Loucy (cell line): ENCODE data around the gene MYBPC2.

Source experiments
- H2AFZ ChIP-seq: fragments of 200-600 bp; sonication (generic); 2 replicates; pipeline ENCODE4 v1.6.0; 2016; ENCODE audit warnings: antibody characterized with exemption, mild to moderate bottlenecking, low read length, moderate library complexity
- H3F3A ChIP-seq: fragments of 200-600 bp; 2 replicates; pipeline ENCODE4 v1.6.0; 2016; ENCODE audit warnings: antibody characterized with exemption, low read depth, mild to moderate bottlenecking
- H3K27me3 ChIP-seq: fragments of 200-600 bp; sonication (generic); 2 replicates; pipeline ENCODE4 v1.6.1; 2014; ENCODE audit warnings: low read length, mild to moderate bottlenecking; ENCODE audit not compliant: insufficient read depth, poor library complexity, severe bottlenecking
- H3K36me3 ChIP-seq: fragments of 200-600 bp; sonication (generic); 2 replicates; pipeline ENCODE4 v1.6.1; 2016; ENCODE audit warnings: low read length; ENCODE audit not compliant: insufficient read depth
- H3K4me1 ChIP-seq: fragments of 200-600 bp; sonication (generic); 2 replicates; pipeline ENCODE4 v1.5.1; 2014; ENCODE audit warnings: low read length, mild to moderate bottlenecking; ENCODE audit not compliant: insufficient read depth, poor library complexity, severe bottlenecking
- H3K4me2 ChIP-seq: fragments of 200-600 bp; sonication (generic); 2 replicates; pipeline ENCODE4 v1.6.0; 2014; ENCODE audit warnings: antibody characterized with exemption, low read length, low read depth, mild to moderate bottlenecking; ENCODE audit not compliant: poor library complexity, severe bottlenecking
- H3K4me3 ChIP-seq: fragments of 200-600 bp; sonication (generic); 2 replicates; pipeline ENCODE4 v1.5.1; 2014; ENCODE audit warnings: low read length, mild to moderate bottlenecking, mixed read lengths; ENCODE audit not compliant: poor library complexity, severe bottlenecking
- H3K79me2 ChIP-seq: fragments of 200-600 bp; sonication (generic); 2 replicates; pipeline ENCODE4 v1.6.1; 2014; ENCODE audit warnings: low read length; ENCODE audit not compliant: insufficient read depth
- H3K9ac ChIP-seq: fragments of 200-600 bp; sonication (generic); 2 replicates; pipeline ENCODE4 v1.6.0; 2014; ENCODE audit warnings: mild to moderate bottlenecking, low read depth, low read length, moderate library complexity; ENCODE audit not compliant: poor library complexity, severe bottlenecking
- H3K9me2 ChIP-seq: fragments of 200-600 bp; sonication (generic); replicated peaks from 2 replicates; pipeline ENCODE4 v1.6.1; 2016; ENCODE audit warnings: low read depth, low read length, mixed read lengths
- H3K9me3 ChIP-seq: fragments of 200-600 bp; sonication (generic); 2 replicates; pipeline ENCODE4 v1.6.1; 2014; ENCODE audit warnings: mild to moderate bottlenecking, antibody characterized with exemption, low read length, low read depth; ENCODE audit not compliant: insufficient read depth
- H4K20me1 ChIP-seq: fragments of 200-600 bp; sonication (generic); 2 replicates; pipeline ENCODE4 v1.6.0; 2014; ENCODE audit warnings: antibody characterized with exemption, low read length, mild to moderate bottlenecking; ENCODE audit not compliant: insufficient read depth, poor library complexity, severe bottlenecking
- CTCF ChIP-seq: fragments of 200-600 bp; sonication (generic); conservative IDR thresholded peaks from 2 replicates; pipeline ENCODE4 v1.5.1; 2014; ENCODE audit warnings: mild to moderate bottlenecking, antibody characterized with exemption, low read length
- EZH2phosphoT487 ChIP-seq: fragments of 200-600 bp; IDR thresholded peaks from 2 replicates; pipeline ENCODE4 v1.6.1; 2018; ENCODE audit warnings: antibody characterized with exemption, mild to moderate bottlenecking, moderate library complexity, borderline replicate concordance

Gene MYBPC2

GRCh38 chr19:50415661-50416033 is 17.0 kb upstream of the MYBPC2 start:
- TF ChIP-seq CTCF (no peak), EZH2phosphoT487 (no peak)
- Histone ChIP-seq H3K27me3 (no peaks in the 10 kb centered on the region), H3K4me1 (no peaks in the 10 kb centered on the region), H3K9me2 (no peaks in the 10 kb centered on the region), H3F3A (no peaks in the 10 kb centered on the region), H2AFZ (no peak overlapping the region), H3K36me3 (no peaks in the 10 kb centered on the region), H3K9ac (no peak overlapping the region), H3K4me2 (no peak overlapping the region), H3K9me3 (no peaks in the 10 kb centered on the region), H3K79me2 (no peaks in the 10 kb centered on the region), H3K4me3 (no peak overlapping the region), H4K20me1 (no peaks in the 10 kb centered on the region)

- Histone ChIP-seq H3K4me1 (no peaks in the 10 kb centered on the region), H3F3A (no peaks in the 10 kb centered on the region), H3K27me3 (no peaks in the 10 kb centered on the region), H3K4me2 (no peak overlapping the region), H4K20me1 (no peaks in the 10 kb centered on the region), H3K36me3 (no peaks in the 10 kb centered on the region), H3K4me3 (no peak overlapping the region), H3K9me3 (no peaks in the 10 kb centered on the region), H3K9me2 (no peaks in the 10 kb centered on the region), H3K79me2 (no peaks in the 10 kb centered on the region), H3K9ac (no peak overlapping the region), H2AFZ (no peak overlapping the region)
- TF ChIP-seq EZH2phosphoT487 (no peak), CTCF (no peak)
Observed at GRCh38 chr19:50416034-50416977, 16.4 kb upstream of the MYBPC2 start.

GRCh38 chr19:50417111-50418081 is 15.3 kb upstream of the MYBPC2 start:
- Histone ChIP-seq H3K27me3 (no peaks in the 10 kb centered on the region), H3K79me2 (no peaks in the 10 kb centered on the region), H4K20me1 (no peaks in the 10 kb centered on the region), H3F3A (no peaks in the 10 kb centered on the region), H3K9ac (no peak overlapping the region), H3K9me3 (no peaks in the 10 kb centered on the region), H3K36me3 (no peaks in the 10 kb centered on the region), H3K4me3 (no peak overlapping the region), H2AFZ (no peak overlapping the region), H3K9me2 (no peaks in the 10 kb centered on the region), H3K4me2 (no peak overlapping the region), H3K4me1 (no peaks in the 10 kb centered on the region)
- no peak for TF ChIP-seq EZH2phosphoT487
- TF ChIP-seq CTCF: no peak
